Measurements from ENCODE around the gene FOSB. TPM values are rescaled to one million over a fixed set of nuclear protein-coding genes. Genes with fewer than 3 reads are reported as not detected.

Gene FOSB
- total RNA-seq (2021) (2.3 to 7.2 TPM (median 5.4 TPM) in 3 replicates), Bru-seq, nascent RNA (percentile 32 among the genes with signal in this experiment)
- long read RNA-seq, experiment 1, partial matches to known transcripts: 0 of 1 reads
- long read RNA-seq, experiment 1, other reads (novel, unspliced or antisense): 1 of 1 reads
- long read RNA-seq, experiment 2, partial matches to known transcripts: 0 of 3 reads
- long read RNA-seq, experiment 2, other reads (novel, unspliced or antisense): 1 of 3 reads
- long read RNA-seq, experiment 3: 0 reads

- Mint-ChIP-seq H3K27ac (peak within 1 kb of the TSS; percentile 84), H3K36me3 (no peaks in the 10 kb centered on the region), H3K27me3 (ENCODE audit: low read depth) (peaks cover 74% of the 10 kb centered on the region), H3K9me3 (no peaks in the 10 kb centered on the region), H3K4me1 (peaks cover 19% of the 10 kb centered on the region), H3K4me3 (peak within 1 kb of the TSS; percentile 87)
- TF ChIP-seq CREM (CRISPR knock-in tag; IDR thresholded peaks at IDR 0.05): peak; percentile 91
- peak; percentile 82 for TF ChIP-seq SP1 (CRISPR knock-in tag; conservative IDR thresholded peaks at IDR 0.05)
- TF ChIP-seq FOXK1 (CRISPR knock-in tag; IDR thresholded peaks at IDR 0.05): peak; percentile 67; the same call in 1 of the 2 replicates
- TF ChIP-seq TP53 (CRISPR knock-in tag; IDR thresholded peaks at IDR 0.05): no peak; the same call in 1 of the 2 replicates
- ChIA-PET CTCF (interaction anchor here (0.9 to 5.0 kb wide), 20 partner anchors 8 to 303 kb away, joined by 3 to 105 read pairs (median 4); partner anchors contain the start of genes PPP1R13L and VASP), POLR2A (interaction anchor here (0.7 to 2.6 kb wide), 7 partner anchors 11 to 225 kb away, joined by 3 to 12 read pairs (median 4); partner anchors contain the start of genes PPP1R13L, QPCTL and RTN2)
- peak; percentile 93 for DNase-seq (ENCODE audit: low spot score)
- peak; percentile 1; the same call in 1 of the 2 replicates for ATAC-seq
Measured at GRCh38 chr19:45467456-45468158, at the start of gene FOSB. FOSB (plus strand) TSS chr19:45467996; CDS start chr19:45468587, 591 bp downstream.

- H3K27ac Mint-ChIP-seq: no peak overlapping the region
- no peaks in the 10 kb centered on the region for H3K27me3 Mint-ChIP-seq (ENCODE audit: low read depth)
- ATAC-seq (no peak), DNase-seq (ENCODE audit: low spot score) (no peak)
- ChIA-PET POLR2A (no interaction called here), CTCF (no interaction called here)
- H3K9me3 Mint-ChIP-seq: no peaks in the 10 kb centered on the region
- TF ChIP-seq SMAD4 (CRISPR knock-in tag; IDR thresholded peaks at IDR 0.05) (no peak), TP53 (CRISPR knock-in tag; IDR thresholded peaks at IDR 0.05) (no peak), RELA (CRISPR knock-in tag; IDR thresholded peaks at IDR 0.05; ENCODE audit: borderline replicate concordance) (no peak), EMX1 (CRISPR knock-in tag; IDR thresholded peaks at IDR 0.05) (no peak), E2F5 (CRISPR knock-in tag; IDR thresholded peaks at IDR 0.05) (no peak), FOXP1 (CRISPR knock-in tag; IDR thresholded peaks at IDR 0.05; ENCODE audit: borderline replicate concordance) (no peak), E2F1 (CRISPR knock-in tag; IDR thresholded peaks at IDR 0.05) (no peak), ZNF416 (CRISPR knock-in tag; IDR thresholded peaks at IDR 0.05) (no peak), SOX15 (CRISPR knock-in tag; IDR thresholded peaks at IDR 0.05) (no peak)
- TF ChIP-seq, protein P1, sequence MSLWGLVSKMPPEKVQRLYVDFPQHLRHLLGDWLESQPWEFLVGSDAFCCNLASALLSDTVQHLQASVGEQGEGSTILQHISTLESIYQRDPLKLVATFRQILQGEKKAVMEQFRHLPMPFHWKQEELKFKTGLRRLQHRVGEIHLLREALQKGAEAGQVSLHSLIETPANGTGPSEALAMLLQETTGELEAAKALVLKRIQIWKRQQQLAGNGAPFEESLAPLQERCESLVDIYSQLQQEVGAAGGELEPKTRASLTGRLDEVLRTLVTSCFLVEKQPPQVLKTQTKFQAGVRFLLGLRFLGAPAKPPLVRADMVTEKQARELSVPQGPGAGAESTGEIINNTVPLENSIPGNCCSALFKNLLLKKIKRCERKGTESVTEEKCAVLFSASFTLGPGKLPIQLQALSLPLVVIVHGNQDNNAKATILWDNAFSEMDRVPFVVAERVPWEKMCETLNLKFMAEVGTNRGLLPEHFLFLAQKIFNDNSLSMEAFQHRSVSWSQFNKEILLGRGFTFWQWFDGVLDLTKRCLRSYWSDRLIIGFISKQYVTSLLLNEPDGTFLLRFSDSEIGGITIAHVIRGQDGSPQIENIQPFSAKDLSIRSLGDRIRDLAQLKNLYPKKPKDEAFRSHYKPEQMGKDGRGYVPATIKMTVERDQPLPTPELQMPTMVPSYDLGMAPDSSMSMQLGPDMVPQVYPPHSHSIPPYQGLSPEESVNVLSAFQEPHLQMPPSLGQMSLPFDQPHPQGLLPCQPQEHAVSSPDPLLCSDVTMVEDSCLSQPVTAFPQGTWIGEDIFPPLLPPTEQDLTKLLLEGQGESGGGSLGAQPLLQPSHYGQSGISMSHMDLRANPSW (CRISPR knock-in tag; conservative IDR thresholded peaks at IDR 0.05; ENCODE audit: low read depth): no peak
- TF ChIP-seq, protein P2, sequence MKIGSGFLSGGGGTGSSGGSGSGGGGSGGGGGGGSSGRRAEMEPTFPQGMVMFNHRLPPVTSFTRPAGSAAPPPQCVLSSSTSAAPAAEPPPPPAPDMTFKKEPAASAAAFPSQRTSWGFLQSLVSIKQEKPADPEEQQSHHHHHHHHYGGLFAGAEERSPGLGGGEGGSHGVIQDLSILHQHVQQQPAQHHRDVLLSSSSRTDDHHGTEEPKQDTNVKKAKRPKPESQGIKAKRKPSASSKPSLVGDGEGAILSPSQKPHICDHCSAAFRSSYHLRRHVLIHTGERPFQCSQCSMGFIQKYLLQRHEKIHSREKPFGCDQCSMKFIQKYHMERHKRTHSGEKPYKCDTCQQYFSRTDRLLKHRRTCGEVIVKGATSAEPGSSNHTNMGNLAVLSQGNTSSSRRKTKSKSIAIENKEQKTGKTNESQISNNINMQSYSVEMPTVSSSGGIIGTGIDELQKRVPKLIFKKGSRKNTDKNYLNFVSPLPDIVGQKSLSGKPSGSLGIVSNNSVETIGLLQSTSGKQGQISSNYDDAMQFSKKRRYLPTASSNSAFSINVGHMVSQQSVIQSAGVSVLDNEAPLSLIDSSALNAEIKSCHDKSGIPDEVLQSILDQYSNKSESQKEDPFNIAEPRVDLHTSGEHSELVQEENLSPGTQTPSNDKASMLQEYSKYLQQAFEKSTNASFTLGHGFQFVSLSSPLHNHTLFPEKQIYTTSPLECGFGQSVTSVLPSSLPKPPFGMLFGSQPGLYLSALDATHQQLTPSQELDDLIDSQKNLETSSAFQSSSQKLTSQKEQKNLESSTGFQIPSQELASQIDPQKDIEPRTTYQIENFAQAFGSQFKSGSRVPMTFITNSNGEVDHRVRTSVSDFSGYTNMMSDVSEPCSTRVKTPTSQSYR (CRISPR knock-in tag; IDR thresholded peaks at IDR 0.05): no peak
- TF ChIP-seq, protein P3, sequence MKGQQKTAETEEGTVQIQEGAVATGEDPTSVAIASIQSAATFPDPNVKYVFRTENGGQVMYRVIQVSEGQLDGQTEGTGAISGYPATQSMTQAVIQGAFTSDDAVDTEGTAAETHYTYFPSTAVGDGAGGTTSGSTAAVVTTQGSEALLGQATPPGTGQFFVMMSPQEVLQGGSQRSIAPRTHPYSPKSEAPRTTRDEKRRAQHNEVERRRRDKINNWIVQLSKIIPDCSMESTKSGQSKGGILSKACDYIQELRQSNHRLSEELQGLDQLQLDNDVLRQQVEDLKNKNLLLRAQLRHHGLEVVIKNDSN (CRISPR knock-in tag; IDR thresholded peaks at IDR 0.05): no peak
- peaks cover 22% of the 10 kb centered on the region for H3K36me3 Mint-ChIP-seq
- H3K4me3 Mint-ChIP-seq: no peak overlapping the region
- H3K4me1 Mint-ChIP-seq: peaks cover 12% of the 10 kb centered on the region
Measured at GRCh38 chr19:45418802-45419201, 49.0 kb upstream of the FOSB start.
